ENCODE data around the gene TINAG.

TINAG gene

DNA sequence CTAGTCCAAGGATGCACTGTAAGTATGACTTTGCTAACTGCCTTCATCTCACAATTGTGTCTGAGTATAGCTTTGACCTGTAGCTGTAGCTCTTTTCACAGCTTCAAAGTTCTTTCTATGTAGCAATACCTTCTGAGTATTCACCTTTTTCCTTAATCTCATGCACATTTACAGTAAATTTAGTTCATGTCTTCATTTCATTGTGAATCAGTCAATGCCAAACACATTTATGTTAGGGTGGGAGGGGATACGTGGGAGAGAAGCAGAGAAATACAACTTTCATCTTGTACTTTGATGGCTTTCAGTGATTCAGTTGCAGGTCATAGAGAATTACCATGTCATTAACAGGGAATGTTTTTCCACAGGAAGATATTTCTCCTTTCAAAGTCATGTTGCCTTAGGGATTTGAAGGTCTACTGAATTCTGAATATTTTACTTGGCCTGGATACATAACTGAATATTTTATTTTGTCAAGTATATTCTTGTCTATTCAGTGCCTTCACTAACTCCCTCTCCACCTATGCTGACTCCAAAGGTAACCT, 119.2 kb downstream of the TINAG start:
- no peak for DNase-seq (ENCODE audit: low spot score)

DNA sequence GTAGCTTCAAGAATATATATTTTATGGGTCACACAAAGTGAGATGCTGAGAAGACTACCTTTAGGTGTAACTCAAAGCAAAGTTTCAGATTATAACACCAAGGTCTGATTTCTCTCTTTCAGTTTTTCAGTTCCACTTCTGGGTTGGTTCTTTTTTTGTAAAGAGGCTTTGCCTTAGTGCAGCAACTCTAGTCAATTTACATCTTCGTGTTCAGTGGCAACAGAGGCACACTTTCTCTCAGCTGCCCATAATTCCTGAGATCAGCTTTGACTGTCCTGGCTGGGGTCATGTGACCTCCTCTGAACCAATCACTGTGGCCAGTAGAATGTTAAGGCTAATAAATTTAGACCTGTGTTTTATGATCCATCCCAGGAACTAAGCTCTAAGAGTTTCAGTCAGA, 120.2 kb downstream of the TINAG start:
- DNase-seq (ENCODE audit: low spot score) = no peak

DNA sequence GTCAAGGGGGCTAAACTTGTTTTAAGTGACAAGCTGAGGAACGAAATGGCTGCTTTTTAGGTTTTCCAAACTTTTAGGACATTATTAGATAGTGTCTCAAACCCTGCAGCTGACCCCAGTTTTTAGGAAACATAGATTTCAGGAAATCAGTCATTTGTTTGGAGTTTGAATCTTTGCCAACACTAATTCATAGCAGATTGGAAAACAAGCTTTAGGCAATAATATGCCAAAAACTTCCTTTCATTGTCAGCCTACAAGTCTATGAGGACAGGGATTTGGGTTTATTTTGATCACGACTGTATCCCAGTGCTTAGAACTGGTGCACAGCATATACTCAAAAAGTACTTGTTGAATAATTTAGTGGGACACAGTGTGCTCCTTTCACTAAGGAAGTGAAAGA, 123.2 kb downstream of the TINAG start:
- no peak for DNase-seq (ENCODE audit: low spot score)
